SK-N-SH (cell line): ENCODE results near the gene HOXC4. TPM values are rescaled to one million over a fixed set of nuclear protein-coding genes. Genes with fewer than 3 reads are reported as not detected.

ENCODE experiments used
- CTCF ChIA-PET: fragments of 300-600, 350-600 bp; formaldehyde crosslinking; extraction: SDS; loops from one replicate; lab custom pipeline; 2021; lab: Yijun Ruan, JAX
- POLR2A ChIA-PET: fragments of 350-600 bp; sonication (Branson Sonifier 250); formaldehyde crosslinking; extraction: SDS; loops from one replicate; lab custom pipeline; 2020; ENCODE audit warnings: antibody characterized with exemption, inconsistent platforms; lab: Yijun Ruan, JAX
- DNase-seq: peaks from one replicate; pipeline ENCODE4 v3.0.0; 2012
- H2AFZ ChIP-seq: fragments of 200-600 bp; sonication (generic); 2 replicates; pipeline ENCODE4 v1.8.1; 2016; ENCODE audit warnings: antibody characterized with exemption, mild to moderate bottlenecking, low read depth
- H3F3A ChIP-seq: fragments of 200-600 bp; sonication (generic); replicated peaks from 2 replicates; pipeline ENCODE3; 2016; ENCODE audit warnings: antibody characterized with exemption, mild to moderate bottlenecking; ENCODE audit not compliant: insufficient read depth
- H3K27ac ChIP-seq, 2 experiments: fragments of 200-500 bp in 1 of 2; fragments of 200-600 bp in 1 of 2; sonication (Bioruptor generic) in 1 of 2; sonication (generic), shearing (Covaris generic) in 1 of 2; 2 replicates each; pipeline versions ENCODE4 v1.5.1 to v1.6.1; 2014 to 2016; ENCODE audit warnings: low read depth in 2 of 2, inconsistent platforms in 1 of 2, low read length in 1 of 2, mild to moderate bottlenecking in 1 of 2, mixed read lengths in 1 of 2
- H3K27me3 ChIP-seq: fragments of 200-600 bp; sonication (generic), shearing (Covaris generic); 2 replicates; pipeline ENCODE4 v1.6.1; 2016; ENCODE audit warnings: mixed run types; ENCODE audit not compliant: insufficient read depth
- H3K36me3 ChIP-seq, 2 experiments: fragments of 200-500 bp in 1 of 2; fragments of 200-600 bp in 1 of 2; sonication (Bioruptor generic) in 1 of 2; sonication (generic) in 1 of 2; replicated peaks in 1 of 2; 2 replicates each; pipeline versions ENCODE3 to v1.5.1; 2014 to 2016; ENCODE audit warnings: low read length in 1 of 2, mild to moderate bottlenecking in 1 of 2; ENCODE audit not compliant: insufficient read depth in 2 of 2, control insufficient read depth in 1 of 2
- H3K4me1 ChIP-seq, 2 experiments: fragments of 200-500 bp in 1 of 2; fragments of 200-600 bp in 1 of 2; sonication (Bioruptor generic) in 1 of 2; sonication (generic), shearing (Covaris generic) in 1 of 2; 2 replicates each; pipeline versions ENCODE4 v1.5.1 to v1.6.1; 2014 to 2016; ENCODE audit warnings: low read depth in 1 of 2, low read length in 1 of 2, mixed run types in 1 of 2; ENCODE audit not compliant: insufficient read depth in 2 of 2, control insufficient read depth in 1 of 2
- H3K4me2 ChIP-seq: fragments of 200-600 bp; sonication (generic), shearing (Covaris generic); 2 replicates; pipeline ENCODE4 v1.6.1; 2017; ENCODE audit warnings: mixed run types
- H3K4me3 ChIP-seq, 2 experiments: fragments of 200-500 bp in 1 of 2; fragments of 200-600 bp in 1 of 2; sonication (Bioruptor generic) in 1 of 2; sonication (generic), shearing (Covaris generic) in 1 of 2; 2 replicates each; pipeline versions ENCODE4 v1.5.1 to v1.8.1; 2014 to 2016; ENCODE audit warnings: low read depth in 2 of 2, inconsistent platforms in 1 of 2, low read length in 1 of 2, mild to moderate bottlenecking in 1 of 2, mixed read lengths in 1 of 2, moderate library complexity in 1 of 2
- H3K79me2 ChIP-seq: fragments of 200-600 bp; sonication (generic); 2 replicates; pipeline ENCODE4 v1.8.1; 2017; ENCODE audit warnings: mild to moderate bottlenecking; ENCODE audit not compliant: insufficient read depth
- H3K9ac ChIP-seq: fragments of 200-600 bp; sonication (generic); 2 replicates; pipeline ENCODE4 v1.6.1; 2017; ENCODE audit warnings: mixed run types
- H3K9me2 ChIP-seq: fragments of 200-600 bp; sonication (generic); 2 replicates; pipeline ENCODE4 v1.6.1; 2017; ENCODE audit warnings: mixed run types
- H3K9me3 ChIP-seq: fragments of 200-600 bp; sonication (generic); 2 replicates; pipeline ENCODE4 v1.6.1; 2017; ENCODE audit warnings: mixed run types, mild to moderate bottlenecking, moderate library complexity
- H4K20me1 ChIP-seq: fragments of 200-600 bp; sonication (generic); 2 replicates; pipeline ENCODE4 v1.6.1; 2017; ENCODE audit warnings: mild to moderate bottlenecking, mixed run types; ENCODE audit not compliant: insufficient read depth
- CHD2 ChIP-seq: fragments of 150-350 bp; IDR thresholded peaks from 2 replicates; pipeline ENCODE4 v1.6.1; 2018; ENCODE audit warnings: low read length; ENCODE audit not compliant: partially characterized antibody
- CTCF ChIP-seq: fragments of 200-600 bp; sonication (generic); IDR thresholded peaks from 2 replicates; pipeline ENCODE4 v1.6.1; 2017; ENCODE audit warnings: antibody characterized with exemption, mild to moderate bottlenecking, moderate library complexity
- GABPA ChIP-seq: IDR thresholded peaks from 2 replicates; pipeline ENCODE4 v1.4.0; 2012; ENCODE audit warnings: low read depth, mild to moderate bottlenecking
- PBX3 ChIP-seq: IDR thresholded peaks from 2 replicates; pipeline ENCODE4; 2012
- RAD21 ChIP-seq: IDR thresholded peaks from 2 replicates; pipeline ENCODE4 v1.6.1; 2012; ENCODE audit warnings: mild to moderate bottlenecking, low read length
- REST ChIP-seq: IDR thresholded peaks from 2 replicates; pipeline ENCODE4 v1.6.1; 2012; ENCODE audit warnings: mild to moderate bottlenecking, low read depth, low read length, moderate library complexity
- RFX5 ChIP-seq: IDR thresholded peaks from 2 replicates; pipeline ENCODE4 v1.6.1; 2012; ENCODE audit warnings: mild to moderate bottlenecking, improper control_type of control experiment, low read length
- TCF12 ChIP-seq: IDR thresholded peaks from 2 replicates; pipeline ENCODE4 v1.4.0; 2012
- WGBS: methylation state at CpG from one replicate; pipeline ENCODE4 v1.1.6; 2017; ENCODE audit warnings: low lambda C conversion rate; 5-methylcytosine and 5-hydroxymethylcytosine counted together
- polyA plus RNA-seq, 3 experiments: library from polyadenylated mRNA; depleted of rRNA; stranded (reverse); fragments of >200 nt; gene quantifications; 2 replicates each; pipeline ENCODE4 v1.2.3, GENCODE V29; 2012

Gene HOXC4
- polyA plus RNA-seq, 1 of the 3 experiments (the other 2 are of a cell fraction), result 3.7 TPM

- TF ChIP-seq PBX3 (no peak), REST (no peak), TCF12 (no peak), CTCF (0 out of 2 replicates have a peak, but pooled peaks have one; percentile 14), RFX5 (no peak), GABPA (no peak)
Measured at GRCh38 chr12:54053751-54054741, at the start of gene HOXC4 (continued).

GRCh38 chr12:54004063-54004840, 49.4 kb upstream of the HOXC4 start:
- Histone ChIP-seq H3K9me3 (no peaks in the 10 kb centered on the region), H3K27ac (no peak overlapping the region), H3K4me3 (no peak overlapping the region), H2AFZ (no peak overlapping the region), H3K9ac (no peak overlapping the region), H3F3A (no peaks in the 10 kb centered on the region), H3K4me2 (no peak overlapping the region), H3K36me3 (no peaks in the 10 kb centered on the region), H3K79me2 (no peaks in the 10 kb centered on the region), H3K9me2 (no peaks in the 10 kb centered on the region), H4K20me1 (no peaks in the 10 kb centered on the region), H3K4me1 (peaks cover 0 to 19% of the 10 kb centered on the region in 2 experiments; a peak in 1 of 4 replicates), H3K27me3 (no peaks in the 10 kb centered on the region)
- TF ChIP-seq CHD2, result no peak
- 0 out of 2 replicates have a peak, but pooled peaks have one; percentile 13 for TF ChIP-seq RAD21
- ChIA-PET CTCF (interaction anchor here (0.9 to 24.5 kb wide), 14 partner anchors 13 to 395 kb away, joined by 3 to 568 read pairs (median 8); partner anchors contain the start of genes HOXC10, HOXC5, HOXC6 and SMUG1), POLR2A (no interaction called here)
- DNase-seq, result no peak
- WGBS, result 73% methylated on average over 18 of the region's 20 CpGs
